ENCODE data around the gene GCFC2.
"Not testable (repeated sequence)": the region's sequence is repeated elsewhere in the genome, so short reads cannot be mapped to it uniquely, and the experiment has no call there.

Gene GCFC2

GRCh38 chr2:75679556-75679955 is 31.2 kb downstream of the GCFC2 start:
- DNase-seq: no peak

GRCh38 chr2:75676464-75676863 is 34.3 kb downstream of the GCFC2 start:
- no peak for DNase-seq

GRCh38 chr2:75675908-75676307 is 34.8 kb downstream of the GCFC2 start:
- DNase-seq: no peak

- not testable (repeated sequence) for DNase-seq
Observed at GRCh38 chr2:75675423-75675822, 35.3 kb downstream of the GCFC2 start.

- no peak for DNase-seq
Observed at GRCh38 chr2:75667884-75668283, 42.8 kb downstream of the GCFC2 start.

- DNase-seq: no peak
Observed at GRCh38 chr2:75666911-75667310, 43.8 kb downstream of the GCFC2 start.

- no peak for DNase-seq
Observed at GRCh38 chr2:75657798-75658197, 52.9 kb downstream of the GCFC2 start.

- DNase-seq: no peak
Observed at GRCh38 chr2:75656563-75656962, 54.2 kb downstream of the GCFC2 start.

GRCh38 chr2:75655861-75656260 is 54.9 kb downstream of the GCFC2 start:
- no peak for DNase-seq

GRCh38 chr2:75654012-75654411 is 56.7 kb downstream of the GCFC2 start:
- no peak for DNase-seq

GRCh38 chr2:75647771-75648170 is 62.9 kb downstream of the GCFC2 start:
- no peak for DNase-seq

GRCh38 chr2:75646583-75647425 is 63.9 kb downstream of the GCFC2 start, which contains the start of gene MRPL19:
TSS of gene MRPL19 (plus strand) at chr2:75646783. CDS start at chr2:75646808, 25 bp downstream.
- DNase-seq: peak; percentile 60 to 65

- no peak for DNase-seq
Observed at GRCh38 chr2:75646090-75646582, 64.6 kb downstream of the GCFC2 start.

GRCh38 chr2:75645643-75646042 is 65.1 kb downstream of the GCFC2 start:
- DNase-seq: no peak

- no peak for DNase-seq
Observed at GRCh38 chr2:75643980-75644379, 66.7 kb downstream of the GCFC2 start.

- DNase-seq: no peak
Observed at GRCh38 chr2:75641587-75641986, 69.1 kb downstream of the GCFC2 start.

- DNase-seq: peak; percentile 44 to 49
Observed at GRCh38 chr2:75640621-75641121, 70.0 kb downstream of the GCFC2 start.

GRCh38 chr2:75637568-75637967 is 73.1 kb downstream of the GCFC2 start:
- no peak for DNase-seq

GRCh38 chr2:75634945-75635344 is 75.8 kb downstream of the GCFC2 start:
- DNase-seq: no peak

GRCh38 chr2:75633620-75634019 is 77.1 kb downstream of the GCFC2 start:
- DNase-seq: no peak

GRCh38 chr2:75632813-75633212 is 77.9 kb downstream of the GCFC2 start:
- no peak for DNase-seq

- no peak for DNase-seq
Observed at GRCh38 chr2:75632091-75632701, 78.5 kb downstream of the GCFC2 start.

GRCh38 chr2:75627902-75628504 is 82.7 kb downstream of the GCFC2 start:
- peak; percentile 61 to 63 for DNase-seq

- no peak for DNase-seq
Observed at GRCh38 chr2:75622929-75623328, 87.8 kb downstream of the GCFC2 start.

Measured in stimulated activated CD4-positive, alpha-beta T cell treated with anti-CD3 and anti-CD28 coated beads, Interleukin-2, amount 100 ng/mL, for 48 hours (primary cell).